PFSK-1 (cell line): ENCODE data around the gene CYP1A1.

Source experiments
- FOXP2 ChIP-seq: optimal IDR thresholded peaks from 2 replicates; pipeline ENCODE3; 2011; ENCODE audit warnings: borderline replicate concordance, control low read depth, inconsistent platforms; ENCODE audit not compliant: insufficient read depth; ENCODE audit errors: extremely low read length, extremely low read depth
- POLR2AphosphoS5 ChIP-seq: IDR thresholded peaks from 2 replicates; pipeline ENCODE4 v1.6.1; 2012; ENCODE audit warnings: low read depth, mild to moderate bottlenecking, control low read depth, low read length, moderate library complexity
- SIN3A ChIP-seq: IDR thresholded peaks from 2 replicates; pipeline ENCODE4 v1.6.1; 2012; ENCODE audit warnings: mild to moderate bottlenecking, low read length, moderate library complexity, borderline replicate concordance; ENCODE audit not compliant: insufficient read depth
- TAF1 ChIP-seq: IDR thresholded peaks from 2 replicates; pipeline ENCODE4 v1.6.1; 2012; ENCODE audit warnings: low read length, control low read depth, borderline replicate concordance; ENCODE audit not compliant: insufficient read depth
- TF ChIP-seq, protein P1 (sequence below), 2 experiments: IDR thresholded peaks; 2 replicates each; pipeline versions ENCODE4 v1.6.1 to v1.8.0; 2011 to 2012; ENCODE audit warnings: low read depth in 2 of 2, low read length in 2 of 2, control low read depth in 1 of 2, inconsistent platforms in 1 of 2, mild to moderate bottlenecking in 1 of 2, moderate library complexity in 1 of 2; ENCODE audit not compliant: insufficient read depth in 1 of 2

DNA sequence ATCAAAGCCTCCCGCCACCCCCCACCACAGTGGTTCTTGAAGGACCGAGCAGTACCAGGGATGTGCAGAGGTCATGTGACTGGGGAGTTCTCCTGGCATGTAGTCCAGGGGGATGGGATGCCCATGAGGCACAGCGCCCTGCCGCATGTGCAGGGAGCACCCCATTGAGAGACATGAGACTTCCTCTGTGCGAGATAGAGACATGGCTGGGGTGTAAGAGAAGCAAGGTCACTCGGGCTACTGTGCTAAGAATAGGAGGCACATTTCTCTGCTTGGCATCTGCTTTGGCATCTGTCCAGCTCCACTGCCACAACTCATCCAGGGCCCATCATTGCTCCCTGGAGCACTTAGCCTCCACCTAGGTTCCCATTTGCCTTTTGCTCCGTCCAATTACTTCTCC, 2.4 kb upstream of the CYP1A1 start:
- no peak for TF ChIP-seq POLR2AphosphoS5
- no peak for TF ChIP-seq SIN3A
- TF ChIP-seq FOXP2 = no peak
- TF ChIP-seq, protein P1, sequence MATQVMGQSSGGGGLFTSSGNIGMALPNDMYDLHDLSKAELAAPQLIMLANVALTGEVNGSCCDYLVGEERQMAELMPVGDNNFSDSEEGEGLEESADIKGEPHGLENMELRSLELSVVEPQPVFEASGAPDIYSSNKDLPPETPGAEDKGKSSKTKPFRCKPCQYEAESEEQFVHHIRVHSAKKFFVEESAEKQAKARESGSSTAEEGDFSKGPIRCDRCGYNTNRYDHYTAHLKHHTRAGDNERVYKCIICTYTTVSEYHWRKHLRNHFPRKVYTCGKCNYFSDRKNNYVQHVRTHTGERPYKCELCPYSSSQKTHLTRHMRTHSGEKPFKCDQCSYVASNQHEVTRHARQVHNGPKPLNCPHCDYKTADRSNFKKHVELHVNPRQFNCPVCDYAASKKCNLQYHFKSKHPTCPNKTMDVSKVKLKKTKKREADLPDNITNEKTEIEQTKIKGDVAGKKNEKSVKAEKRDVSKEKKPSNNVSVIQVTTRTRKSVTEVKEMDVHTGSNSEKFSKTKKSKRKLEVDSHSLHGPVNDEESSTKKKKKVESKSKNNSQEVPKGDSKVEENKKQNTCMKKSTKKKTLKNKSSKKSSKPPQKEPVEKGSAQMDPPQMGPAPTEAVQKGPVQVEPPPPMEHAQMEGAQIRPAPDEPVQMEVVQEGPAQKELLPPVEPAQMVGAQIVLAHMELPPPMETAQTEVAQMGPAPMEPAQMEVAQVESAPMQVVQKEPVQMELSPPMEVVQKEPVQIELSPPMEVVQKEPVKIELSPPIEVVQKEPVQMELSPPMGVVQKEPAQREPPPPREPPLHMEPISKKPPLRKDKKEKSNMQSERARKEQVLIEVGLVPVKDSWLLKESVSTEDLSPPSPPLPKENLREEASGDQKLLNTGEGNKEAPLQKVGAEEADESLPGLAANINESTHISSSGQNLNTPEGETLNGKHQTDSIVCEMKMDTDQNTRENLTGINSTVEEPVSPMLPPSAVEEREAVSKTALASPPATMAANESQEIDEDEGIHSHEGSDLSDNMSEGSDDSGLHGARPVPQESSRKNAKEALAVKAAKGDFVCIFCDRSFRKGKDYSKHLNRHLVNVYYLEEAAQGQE (IDR thresholded peaks at IDR 0.05; ENCODE audit: insufficient read depth in 1 of 2, low read depth in 2 of 2, low read length in 2 of 2) = no peak
- no peak for TF ChIP-seq TAF1
